Neural progenitor cell (in vitro differentiated cells): ENCODE data around the gene HCCS.

Experiments used
- CTCF ChIP-seq: fragments of 200-600 bp; sonication (generic); IDR thresholded peaks from 2 replicates; pipeline ENCODE4 v1.5.1; 2017; ENCODE audit warnings: antibody characterized with exemption, mild to moderate bottlenecking
- EZH2 ChIP-seq: fragments of 200-600 bp; sonication (generic); IDR thresholded peaks from 2 replicates; pipeline ENCODE4 v1.6.1; 2017; ENCODE audit warnings: antibody characterized with exemption, mild to moderate bottlenecking, moderate library complexity
- EZH2phosphoT487 ChIP-seq: fragments of 200-600 bp; sonication (generic); IDR thresholded peaks from 2 replicates; pipeline ENCODE4 v1.6.1; 2017; ENCODE audit warnings: antibody characterized with exemption

GRCh38 chrX:11081511-11081910 lies 29.6 kb upstream of the HCCS start:
- TF ChIP-seq CTCF (no peak), EZH2phosphoT487 (no peak), EZH2 (no peak)
